HL-60 (cell line): ENCODE results near the gene KAT2B.

Source experiments
- CTCF ChIP-seq: IDR thresholded peaks from one replicate; pipeline ENCODE4 v1.5.1; 2011; ENCODE audit warnings: low read length, control low read depth, inconsistent platforms; ENCODE audit not compliant: insufficient read depth
- GABPA ChIP-seq: IDR thresholded peaks from 2 replicates; pipeline ENCODE4 v1.6.1; 2012; ENCODE audit warnings: low read depth
- POLR2AphosphoS5 ChIP-seq: IDR thresholded peaks from 2 replicates; pipeline ENCODE4 v1.6.1; 2012; ENCODE audit warnings: low read depth
- REST ChIP-seq: IDR thresholded peaks from 2 replicates; pipeline ENCODE4 v1.6.1; 2012; ENCODE audit warnings: low read depth; ENCODE audit not compliant: insufficient replicate concordance
- SPI1 ChIP-seq: IDR thresholded peaks from 2 replicates; pipeline ENCODE4 v1.6.1; 2012; ENCODE audit warnings: low read depth, mild to moderate bottlenecking, borderline replicate concordance

- TF ChIP-seq CTCF (no peak), POLR2AphosphoS5 (no peak), GABPA (no peak), REST (no peak), SPI1 (no peak)
These were observed 107.1 kb downstream of the KAT2B start for GRCh38 chr3:20147361-20147760.
